ELF-1 (cell line): ENCODE measurements around the gene ZBTB12.
"Not testable (repeated sequence)": the region's sequence is repeated elsewhere in the genome, so short reads cannot be mapped to it uniquely, and the experiment has no call there.

Source experiments
- DNase-seq: peaks from one replicate; pipeline ENCODE4 v3.0.0-alpha.2; 2016; ENCODE audit warnings: low read depth, low spot score

The ZBTB12 gene

DNA sequence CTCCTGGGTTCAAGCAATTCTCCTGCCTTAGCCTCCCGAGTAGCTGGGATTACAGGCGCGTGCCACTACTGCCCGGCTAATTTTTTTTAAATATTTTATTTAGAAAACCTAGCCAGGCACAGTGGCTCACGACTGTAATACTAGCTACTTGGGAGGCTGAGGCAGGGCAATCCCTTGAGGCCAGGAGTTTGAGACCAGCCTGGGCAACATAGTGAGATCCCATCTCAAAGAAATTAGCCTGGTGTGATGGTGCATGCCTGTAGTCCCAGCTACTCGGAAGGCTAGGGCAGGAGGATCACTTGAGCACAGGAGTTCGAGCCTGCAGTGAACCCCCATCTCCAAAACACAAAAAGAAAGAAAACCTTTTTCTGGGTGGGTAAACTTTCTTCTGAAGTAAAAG lies 25.5 kb downstream of the ZBTB12 start:
- DNase-seq, result no peak

- DNase-seq, result no peak
Observed at GRCh38 chr6:31875877-31876276, 26.0 kb downstream of the ZBTB12 start.

DNA sequence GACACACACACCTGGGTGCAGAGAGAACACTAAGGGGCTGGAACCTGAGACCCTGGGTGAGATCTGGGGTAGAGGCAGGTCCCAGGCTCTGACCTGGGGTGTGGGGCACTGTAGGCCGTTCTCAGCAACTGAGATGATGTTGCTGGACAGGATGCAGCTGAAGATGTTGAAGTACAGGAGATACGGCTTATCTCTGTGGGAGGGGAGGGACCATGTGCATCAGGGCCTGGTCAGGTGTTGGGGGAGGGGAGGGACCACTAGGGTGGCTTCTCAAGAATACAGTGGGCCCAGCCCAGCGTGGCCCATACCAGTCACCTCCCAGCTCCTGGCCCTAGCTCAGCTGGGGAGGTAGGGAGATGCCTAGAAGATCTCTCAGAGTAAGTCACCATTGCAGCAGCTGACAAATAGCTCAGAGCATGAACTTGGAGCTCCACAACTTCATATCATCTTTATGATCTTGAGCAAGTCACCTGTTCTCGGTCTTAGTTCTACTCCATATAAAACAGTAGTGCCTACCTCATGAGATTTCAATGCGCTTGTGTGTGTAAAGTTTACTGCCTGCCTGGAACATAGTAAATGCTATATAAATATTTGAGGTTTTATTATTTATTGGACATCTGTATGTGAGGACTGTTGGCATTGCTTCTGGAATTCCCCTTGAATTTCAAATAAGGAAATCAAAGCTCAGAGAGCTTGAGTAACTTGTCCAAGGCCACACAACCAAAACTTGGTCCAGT lies 26.9 kb downstream of the ZBTB12 start:
- DNase-seq, result no peak

DNA sequence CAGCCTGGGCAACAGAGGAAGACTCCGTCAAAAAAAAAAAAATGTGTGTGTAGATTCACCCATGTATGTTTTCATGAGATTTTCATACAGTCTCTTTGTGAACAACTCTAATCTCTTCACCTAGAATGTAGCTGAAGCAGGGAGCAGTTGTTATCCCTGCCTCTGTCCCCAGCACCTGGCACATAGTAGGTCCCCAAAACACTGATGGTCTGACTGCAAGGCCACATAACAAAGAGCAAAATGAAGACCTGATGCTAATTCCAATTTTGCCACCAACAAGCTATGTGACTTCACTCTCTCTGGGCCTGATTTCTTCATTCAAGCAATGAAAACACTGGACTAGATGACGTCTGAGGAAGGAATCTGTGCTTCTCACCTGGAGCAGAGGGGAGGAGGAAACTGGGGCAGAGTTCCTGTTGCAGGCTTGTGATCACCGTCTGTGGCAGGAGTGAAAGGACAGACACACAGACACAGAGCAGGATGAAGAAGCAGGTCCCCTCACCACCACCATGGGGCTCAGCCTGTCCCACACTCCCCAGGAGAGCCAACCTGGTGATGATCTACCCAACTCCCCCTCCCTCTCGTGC lies 27.7 kb downstream of the ZBTB12 start:
- DNase-seq, result no peak

DNA sequence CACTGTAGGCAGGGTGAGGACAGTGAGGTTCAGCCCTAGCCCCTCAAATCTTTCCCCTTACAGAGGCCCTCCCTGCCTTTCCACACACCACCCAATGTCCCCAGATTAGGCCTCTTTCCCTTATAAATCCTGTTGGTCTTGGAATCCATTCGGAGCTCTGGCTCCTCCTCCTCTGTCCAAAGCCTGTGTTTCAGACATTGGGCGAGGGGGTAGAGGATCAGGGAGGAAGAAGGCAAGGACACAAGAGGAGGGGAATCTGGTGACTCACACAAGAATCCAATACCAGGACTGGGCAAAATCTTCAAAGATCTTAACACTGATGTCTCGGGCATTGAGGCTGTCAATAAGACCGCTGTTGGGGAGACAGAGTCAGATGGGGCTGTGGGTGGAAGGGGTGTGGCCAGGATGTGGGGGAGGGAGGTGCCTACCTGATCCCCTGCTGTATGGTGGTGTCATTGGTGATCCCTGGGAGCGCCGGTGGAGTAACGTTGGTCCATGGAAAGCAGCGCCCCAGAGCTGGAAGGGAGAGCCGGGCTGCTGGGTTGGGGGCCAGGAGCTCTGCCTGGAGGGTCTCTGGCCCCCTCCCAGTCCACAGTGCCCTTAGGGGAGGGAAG lies 30.7 kb downstream of the ZBTB12 start:
- peak; percentile 27 for DNase-seq

GRCh38 chr6:31870385-31870921 lies 31.4 kb downstream of the ZBTB12 start:
- no peak for DNase-seq

DNA sequence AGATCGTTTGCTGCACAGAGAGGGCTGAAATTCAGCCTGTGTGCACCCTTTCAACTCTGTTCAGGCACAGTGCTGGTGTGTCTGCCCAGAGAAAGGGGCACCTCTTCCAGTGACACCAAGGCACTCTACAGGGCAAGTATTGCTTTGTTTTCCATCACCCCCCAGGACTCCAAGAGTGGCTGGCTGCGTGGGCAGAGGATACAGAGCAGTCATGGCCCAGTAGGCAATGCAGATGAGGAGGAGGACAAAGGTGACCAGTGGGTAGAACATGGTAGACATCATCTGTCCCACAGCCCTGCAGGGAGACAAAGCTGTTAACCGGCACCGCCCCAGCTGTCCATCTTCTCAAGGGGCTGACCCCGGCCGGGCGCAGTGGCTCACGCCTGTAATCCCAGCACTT lies 32.5 kb downstream of the ZBTB12 start:
- DNase-seq, result no peak

DNA sequence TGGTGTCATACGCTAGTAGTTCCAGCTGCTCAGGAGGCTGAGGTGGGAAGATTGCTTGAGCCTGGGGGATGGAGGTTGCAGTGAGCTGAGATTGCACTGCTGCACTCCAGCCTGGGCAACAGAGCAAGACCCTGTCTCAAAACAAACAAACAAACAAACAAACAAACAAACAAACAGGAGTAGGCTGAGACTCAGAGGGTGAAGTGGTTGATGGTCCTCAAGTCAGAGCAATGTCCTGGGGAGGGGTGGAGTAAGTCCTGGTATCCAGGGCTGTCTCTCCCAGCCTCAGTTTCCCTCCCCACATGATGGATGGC lies 33.3 kb downstream of the ZBTB12 start:
- DNase-seq, result not testable (repeated sequence)

DNA sequence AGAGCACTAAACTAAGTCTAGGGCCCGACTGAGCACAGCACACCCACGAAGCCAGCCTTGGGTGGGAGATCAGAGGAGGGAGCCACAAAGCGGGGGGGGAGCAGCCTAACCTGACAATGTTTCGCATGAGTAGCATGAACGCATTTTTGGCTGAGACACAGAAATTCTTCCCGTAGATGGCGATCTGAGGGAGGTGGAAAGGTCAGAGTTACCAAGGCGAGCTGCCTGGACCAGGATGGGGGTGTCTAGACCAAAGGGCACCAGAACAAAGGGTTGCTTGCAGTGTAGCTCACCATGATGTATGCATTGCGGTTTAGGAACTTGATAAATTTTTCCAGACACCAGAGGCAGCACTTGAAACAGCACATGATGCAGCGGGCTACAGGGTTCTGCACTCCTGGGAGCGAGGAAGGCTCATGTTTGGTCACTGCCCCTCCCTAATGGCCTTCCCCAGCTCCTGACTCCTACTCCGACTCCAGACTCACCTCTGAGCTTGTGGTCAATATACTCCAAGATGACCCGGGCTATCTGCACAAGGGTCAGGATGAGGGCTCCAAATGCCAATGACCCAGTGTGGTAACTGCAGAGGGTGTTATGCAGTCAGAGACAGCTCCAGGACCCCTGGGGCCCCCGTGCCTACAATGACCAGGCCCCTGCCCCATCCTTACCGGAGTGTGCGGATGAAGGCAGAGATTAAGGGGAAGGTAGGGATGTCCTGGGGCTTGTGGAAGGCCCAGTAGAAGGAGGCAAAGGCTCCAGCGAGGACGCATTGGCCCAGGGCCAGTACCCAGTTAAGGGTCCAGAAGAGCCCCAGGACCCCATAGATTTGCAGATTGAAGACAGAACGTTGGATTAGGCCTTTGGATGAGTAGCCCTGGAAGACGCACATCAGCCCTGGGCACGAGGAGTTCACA lies 36.4 kb downstream of the ZBTB12 start:
- no peak for DNase-seq

GRCh38 chr6:31864818-31865204 lies 37.1 kb downstream of the ZBTB12 start:
- no peak for DNase-seq

- DNase-seq, result not testable (repeated sequence)
Observed at GRCh38 chr6:31864123-31864562, 37.7 kb downstream of the ZBTB12 start.

GRCh38 chr6:31862344-31863235 lies 39.3 kb downstream of the ZBTB12 start, which contains the start of gene NEU1:
NEU1 (minus strand) TSS chr6:31862821; CDS start chr6:31862776, 45 bp downstream.
- peak; percentile 100 for DNase-seq

- no peak for DNase-seq
Observed at GRCh38 chr6:31861919-31862343, 40.0 kb downstream of the ZBTB12 start.

DNA sequence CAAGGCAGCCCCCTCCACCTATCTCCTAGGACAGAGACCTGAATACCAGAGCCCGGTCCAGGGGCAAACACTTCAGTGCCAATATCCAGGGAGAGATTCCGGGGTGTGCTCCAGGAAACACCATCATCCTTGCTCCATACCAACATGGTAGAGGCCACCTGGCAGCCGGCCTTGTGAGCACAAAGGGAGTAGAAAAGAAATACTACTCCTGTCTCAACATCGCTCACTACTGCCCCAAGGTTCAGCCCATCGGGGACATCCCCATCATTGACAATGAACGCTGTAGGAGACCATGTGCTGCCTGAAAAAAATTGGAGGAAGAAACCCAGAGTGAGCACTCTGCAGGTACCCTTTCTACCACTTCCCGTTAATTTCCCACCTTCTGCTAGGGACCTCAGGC lies 40.7 kb downstream of the ZBTB12 start:
- DNase-seq, result no peak

- no peak for DNase-seq
Observed at GRCh38 chr6:31860349-31860748, 41.5 kb downstream of the ZBTB12 start.

GRCh38 chr6:31859923-31860322 lies 42.0 kb downstream of the ZBTB12 start:
- DNase-seq, result no peak

GRCh38 chr6:31858707-31859106 lies 43.2 kb downstream of the ZBTB12 start:
- no peak for DNase-seq

GRCh38 chr6:31857774-31858173 lies 44.1 kb downstream of the ZBTB12 start:
- not testable (repeated sequence) for DNase-seq

GRCh38 chr6:31851980-31852718 lies 49.7 kb downstream of the ZBTB12 start:
- DNase-seq, result not testable (repeated sequence)

GRCh38 chr6:31851485-31851832 lies 50.4 kb downstream of the ZBTB12 start:
- no peak for DNase-seq
